Coronary artery (tissue), 2 donors: ENCODE results near the gene ZMPSTE24.

Source experiments
- DNase-seq: peaks from one replicate; pipeline ENCODE4 v3.0.0-alpha.2; 2017; ENCODE audit warnings: low spot score
- H3K27ac ChIP-seq, 2 donors: fragments of 200-600 bp; sonication (generic); one replicate each; pipeline ENCODE4 v1.5.1; 2016 to 2019
- H3K4me3 ChIP-seq: fragments of 200-600 bp; sonication (generic); 2 replicates; pipeline ENCODE4 v1.5.1; 2016; ENCODE audit warnings: mild to moderate bottlenecking, moderate library complexity
- CTCF ChIP-seq: fragments of 200-600 bp; sonication (generic); IDR thresholded peaks from one replicate; pipeline ENCODE4 v1.5.1; 2019; ENCODE audit warnings: antibody characterized with exemption

ZMPSTE24 gene

GRCh38 chr1:40309374-40310128 is 51.5 kb downstream of the ZMPSTE24 start:
- H3K4me3 ChIP-seq: no peak overlapping the region
- DNase-seq: no peak
- no peak overlapping the region for H3K27ac ChIP-seq
- TF ChIP-seq CTCF: no peak

GRCh38 chr1:40310129-40310461 is 52.1 kb downstream of the ZMPSTE24 start:
- no peak for DNase-seq
- no peak overlapping the region for H3K4me3 ChIP-seq
- H3K27ac ChIP-seq: no peak overlapping the region
- TF ChIP-seq CTCF: no peak

DNA sequence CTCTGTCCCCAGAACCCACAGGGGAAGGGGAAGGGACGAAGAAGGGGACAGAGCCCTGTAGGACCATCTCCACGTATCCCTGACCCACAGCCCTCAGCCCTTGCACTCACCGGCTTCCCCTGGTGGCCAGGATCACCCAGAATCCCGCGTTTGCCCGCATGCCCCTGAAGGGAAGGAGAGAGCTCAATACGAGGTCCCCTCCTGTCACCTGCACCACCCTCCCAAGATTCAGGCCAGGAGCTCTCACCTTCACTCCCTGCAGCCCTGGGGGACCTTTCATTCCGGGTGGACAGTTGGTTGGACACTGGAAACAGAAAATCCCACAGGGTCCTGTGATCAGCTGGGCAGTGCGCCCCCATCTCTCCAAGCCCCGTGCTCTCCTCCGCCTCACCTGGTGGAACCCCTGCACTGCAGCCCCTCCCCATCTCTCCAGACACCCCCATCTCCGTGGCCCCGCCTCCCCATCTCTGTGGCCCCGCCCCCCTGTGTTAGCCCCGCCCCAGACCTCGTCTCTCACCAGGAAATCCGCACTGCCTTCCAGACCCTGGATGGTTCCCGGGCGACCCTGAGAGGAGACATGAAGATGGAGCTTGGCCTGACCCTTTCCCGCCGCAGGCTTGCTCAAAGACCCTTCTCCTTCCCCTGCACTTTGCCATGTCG is 53.1 kb downstream of the ZMPSTE24 start:
- H3K27ac ChIP-seq: no peak overlapping the region
- no peak for DNase-seq

DNA sequence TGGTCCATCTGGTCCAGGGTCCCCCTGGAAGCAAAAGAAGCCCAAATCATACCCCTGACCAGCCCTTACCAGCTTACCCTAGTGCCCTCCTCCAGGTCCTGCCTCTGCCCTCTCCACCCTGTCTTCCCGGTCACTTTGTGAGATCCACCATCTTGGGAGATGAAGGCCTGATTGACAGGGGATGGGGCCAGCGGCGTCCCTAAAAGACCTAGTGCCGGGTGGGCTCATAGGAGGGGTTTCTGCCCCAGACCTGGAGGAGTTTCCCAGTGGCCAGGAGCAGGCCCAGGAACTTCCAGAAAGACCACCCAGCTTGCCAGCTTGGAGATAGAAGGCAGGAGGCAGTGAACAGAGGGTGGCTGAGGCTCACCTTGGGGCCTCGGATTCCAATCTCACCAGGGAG is 53.7 kb downstream of the ZMPSTE24 start:
- no peak for DNase-seq
- no peak overlapping the region for H3K4me3 ChIP-seq
- no peak overlapping the region for H3K27ac ChIP-seq
- TF ChIP-seq CTCF: no peak

More for the DNA sequence above, 53.1 kb downstream of the ZMPSTE24 start:
- TF ChIP-seq CTCF: no peak
- H3K4me3 ChIP-seq: no peak overlapping the region

- Histone ChIP-seq H3K4me3 (no peak overlapping the region), H3K27ac (no peak overlapping the region)
- TF ChIP-seq CTCF: no peak
- DNase-seq: no peak
Observed at GRCh38 chr1:40312238-40313205, 54.5 kb downstream of the ZMPSTE24 start.

GRCh38 chr1:40313329-40313957 is 55.4 kb downstream of the ZMPSTE24 start:
- Histone ChIP-seq H3K4me3 (no peak overlapping the region), H3K27ac (no peak overlapping the region)
- TF ChIP-seq CTCF: no peak
- no peak for DNase-seq
